Inferior parietal cortex (tissue), 1 donor: ENCODE data around the gene GPD1.

Experiments
- DNase-seq: peaks from one replicate; pipeline ENCODE4 v3.0.0-alpha.2; 2016; ENCODE audit errors: extremely low spot score

GPD1 gene

DNA sequence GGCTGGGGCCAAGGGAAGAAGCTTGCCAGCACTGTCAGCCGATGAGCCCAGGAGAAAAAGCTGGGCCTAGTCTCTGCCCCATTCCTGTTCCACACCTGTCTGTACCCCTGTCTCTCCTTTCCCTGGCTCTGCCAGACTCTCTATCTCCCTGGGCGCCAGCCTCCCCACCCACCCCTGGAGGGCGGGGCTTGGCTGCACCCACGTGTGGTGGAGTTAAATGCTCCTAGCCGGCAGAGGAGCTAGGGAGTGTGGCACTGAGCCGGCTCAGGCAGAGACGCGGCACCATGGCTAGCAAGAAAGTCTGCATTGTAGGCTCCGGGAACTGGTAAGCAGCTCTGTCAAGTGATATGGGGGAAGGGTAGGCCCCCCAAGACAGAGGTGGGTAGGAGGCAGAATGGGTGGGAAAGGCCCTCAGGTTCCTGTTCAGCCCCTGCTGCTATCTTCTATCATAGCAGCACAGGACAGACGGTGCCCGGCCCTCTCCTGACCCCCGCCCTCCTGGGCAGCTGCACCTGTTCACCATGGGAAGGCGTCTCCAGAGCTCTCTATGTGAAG is at the start of gene GPD1:
Gene GPD1 (plus strand): TSS at position 242 of the 555 bp plus-strand sequence. CDS start 43 bp downstream, at position 285.
- DNase-seq, result peak; percentile 65

DNA sequence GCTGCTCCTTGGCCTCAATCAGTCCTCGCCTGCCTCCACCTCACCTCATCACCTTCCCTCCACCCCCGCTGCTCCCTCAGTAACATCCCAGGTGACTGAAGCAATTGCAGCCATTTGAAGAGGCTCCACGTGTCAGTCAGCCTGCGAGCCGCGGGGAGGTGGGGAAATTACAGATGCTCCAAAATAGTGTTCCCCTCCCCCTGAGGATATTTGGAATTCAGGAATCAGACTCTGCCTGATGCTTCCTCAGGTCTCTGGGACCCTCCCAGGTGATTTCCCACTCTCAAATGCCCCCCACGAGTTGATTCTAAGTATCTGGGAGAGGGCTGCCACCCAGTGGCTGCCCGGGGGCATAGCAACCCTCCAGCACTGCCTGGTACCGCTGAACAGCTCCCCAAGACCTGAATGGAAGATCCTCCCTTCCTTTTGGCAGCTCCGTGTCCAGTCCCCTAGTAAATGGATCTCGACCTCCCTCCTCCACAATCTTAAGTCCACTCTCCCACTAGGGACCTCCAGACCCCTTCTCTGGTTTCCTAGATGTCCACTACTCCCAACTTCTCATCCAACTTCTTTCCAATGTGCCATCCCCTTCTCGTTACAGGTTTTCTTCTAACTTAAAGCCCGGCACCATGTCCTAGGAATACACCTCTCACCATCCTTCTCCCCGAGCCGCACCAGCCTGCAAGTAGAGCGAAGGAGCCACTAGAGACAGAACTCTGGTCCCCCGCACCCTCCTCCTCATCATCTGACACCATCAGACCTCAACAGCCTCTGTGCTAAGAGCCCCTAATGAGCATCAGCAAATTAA is 47.8 kb upstream of the GPD1 start:
- DNase-seq, result peak; percentile 74

DNA sequence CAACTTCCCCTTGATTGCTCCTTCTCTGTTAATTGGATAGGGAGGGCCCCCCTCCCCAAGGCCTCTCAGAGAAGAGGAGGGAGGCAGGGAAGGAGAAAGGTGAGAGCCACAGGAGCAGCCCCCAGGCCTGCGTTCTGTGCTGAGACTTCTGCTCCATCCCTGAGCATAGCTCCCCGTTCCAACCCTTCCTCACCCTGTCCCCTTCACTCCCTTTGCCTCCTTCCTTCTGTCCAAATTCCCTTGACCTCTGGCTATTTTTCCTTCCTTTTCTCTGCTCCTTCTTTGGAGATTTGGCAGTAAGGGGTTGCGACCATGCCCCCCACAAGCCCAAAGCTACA is 47.2 kb upstream of the GPD1 start:
- no peak for DNase-seq

DNA sequence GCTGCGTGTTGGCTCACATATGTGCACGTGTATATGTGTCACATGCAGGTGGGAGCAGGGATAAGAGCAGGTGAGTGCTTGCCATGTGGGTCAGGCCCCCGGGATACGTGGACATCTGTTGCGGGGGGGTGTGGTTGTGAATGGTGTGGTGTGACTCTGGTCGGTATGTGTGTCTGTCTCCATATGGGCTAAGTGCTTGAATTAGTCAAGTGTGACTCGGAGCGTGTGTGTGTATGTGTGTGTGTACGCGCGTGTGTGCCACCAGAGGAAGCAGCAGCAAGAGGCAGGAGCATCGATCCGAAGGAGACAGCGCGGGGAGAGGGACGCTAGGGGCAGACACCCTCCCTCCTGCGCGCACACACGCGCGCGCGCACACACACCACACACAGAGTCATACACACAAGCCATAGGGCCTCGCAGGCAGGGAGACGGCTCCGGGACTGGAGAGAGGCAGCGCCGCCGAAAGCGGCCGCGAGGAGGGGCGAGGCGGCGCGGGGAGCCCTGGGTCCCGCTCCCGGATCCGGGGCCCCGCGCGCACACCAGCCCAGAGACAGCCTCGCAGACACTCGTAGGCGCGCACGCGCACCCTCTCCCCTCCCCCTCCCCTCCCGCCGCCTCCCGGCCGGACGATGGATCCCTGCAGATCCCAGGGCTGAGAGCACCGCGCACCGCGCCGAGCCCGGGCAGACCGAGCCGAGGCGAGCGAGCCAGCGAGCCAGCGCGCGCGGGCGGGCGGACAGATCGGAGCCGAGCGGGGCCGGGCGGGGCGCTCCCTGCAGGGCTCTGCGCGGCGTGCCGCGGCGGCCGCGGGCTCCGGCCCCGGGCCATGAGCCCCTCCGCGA is 46.6 kb upstream of the GPD1 start, which contains the start of gene ASIC1:
Gene ASIC1 (plus strand): TSS at position 597 of the 842 bp plus-strand sequence. CDS start 1,171 bp downstream, outside the sequence.
- DNase-seq, result peak; percentile 58

DNA sequence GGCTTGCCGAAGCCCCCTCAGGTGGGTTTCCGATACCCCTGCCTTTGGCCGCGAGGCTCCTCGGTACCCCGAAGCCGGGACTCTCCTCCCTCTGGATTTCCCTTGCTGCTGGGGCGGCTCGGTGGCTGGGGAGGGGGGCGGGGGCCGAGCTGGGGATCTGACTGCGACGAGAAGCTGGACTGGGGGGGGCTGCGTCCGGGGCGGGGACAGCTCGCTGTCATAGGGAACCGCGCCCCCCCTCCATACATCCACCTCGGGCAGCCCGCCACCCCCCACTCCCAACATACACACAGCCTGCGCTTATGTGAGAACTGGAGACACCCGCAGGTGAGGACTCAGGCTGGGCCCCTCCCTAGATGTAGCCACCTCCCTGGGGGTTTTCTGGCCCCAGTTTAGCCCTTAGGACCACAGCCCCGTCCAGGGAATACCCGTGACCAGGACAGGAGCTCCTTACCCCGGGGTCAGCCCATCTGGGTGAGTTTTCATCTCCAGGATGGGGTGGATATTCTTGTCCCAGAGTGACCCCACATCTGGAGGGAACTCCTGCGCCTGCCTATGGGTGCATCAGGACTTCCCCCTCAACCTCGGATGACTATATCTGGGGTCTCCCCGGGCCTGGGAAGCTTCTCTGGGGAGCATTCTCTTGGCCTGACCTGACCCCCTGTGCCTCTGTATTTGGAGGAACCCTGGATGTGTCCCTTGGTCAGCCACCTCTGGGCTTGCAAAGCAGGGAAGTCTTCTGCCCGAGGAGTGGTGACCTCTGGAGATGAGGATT is 45.7 kb upstream of the GPD1 start:
- DNase-seq, result no peak

DNA sequence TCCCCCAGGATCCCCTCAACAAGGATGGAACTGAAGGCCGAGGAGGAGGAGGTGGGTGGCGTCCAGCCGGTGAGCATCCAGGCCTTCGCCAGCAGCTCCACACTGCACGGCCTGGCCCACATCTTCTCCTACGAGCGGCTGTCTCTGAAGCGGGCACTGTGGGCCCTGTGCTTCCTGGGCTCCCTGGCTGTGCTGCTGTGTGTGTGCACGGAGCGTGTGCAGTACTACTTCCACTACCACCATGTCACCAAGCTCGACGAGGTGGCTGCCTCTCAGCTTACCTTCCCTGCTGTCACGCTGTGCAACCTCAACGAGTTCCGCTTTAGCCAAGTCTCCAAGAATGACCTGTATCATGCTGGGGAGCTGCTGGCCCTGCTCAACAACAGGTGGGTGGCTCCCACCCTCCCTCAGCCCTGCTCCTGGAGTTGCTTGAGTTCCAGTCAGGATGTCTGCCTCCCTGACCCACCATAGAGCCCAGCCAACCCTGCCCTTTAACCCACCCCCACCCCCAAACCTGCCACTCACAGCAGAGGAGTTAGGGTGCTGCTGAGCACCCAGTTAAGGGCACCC is 45.0 kb upstream of the GPD1 start:
- DNase-seq, result no peak

DNA sequence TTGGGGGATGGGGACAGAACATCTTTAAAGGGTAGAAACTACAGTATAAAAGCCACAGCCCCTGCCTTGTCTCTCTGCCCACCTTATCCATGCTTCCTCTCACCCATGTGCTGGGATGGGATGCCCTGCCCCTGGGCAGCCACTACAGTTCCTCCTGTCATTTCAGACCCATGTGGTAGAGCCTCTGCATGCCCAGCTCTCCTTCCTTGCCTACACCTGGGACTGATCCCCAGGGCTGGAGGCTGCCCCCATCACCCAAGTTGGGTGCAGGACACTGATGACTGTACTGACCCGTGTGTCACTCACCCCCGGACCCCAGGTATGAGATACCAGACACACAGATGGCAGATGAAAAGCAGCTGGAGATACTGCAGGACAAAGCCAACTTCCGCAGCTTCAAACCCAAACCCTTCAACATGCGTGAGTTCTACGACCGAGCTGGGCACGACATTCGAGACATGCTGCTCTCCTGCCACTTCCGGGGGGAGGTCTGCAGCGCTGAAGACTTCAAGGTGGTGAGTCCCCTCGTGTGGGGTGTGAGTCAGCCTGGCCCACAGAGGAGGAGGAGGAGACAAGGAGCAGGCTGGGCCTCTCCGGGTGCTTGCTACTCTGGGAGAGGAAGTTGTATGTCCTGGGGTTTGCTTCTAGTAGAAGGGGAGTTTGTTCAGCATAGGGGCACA is 44.2 kb upstream of the GPD1 start:
- DNase-seq, result no peak

DNA sequence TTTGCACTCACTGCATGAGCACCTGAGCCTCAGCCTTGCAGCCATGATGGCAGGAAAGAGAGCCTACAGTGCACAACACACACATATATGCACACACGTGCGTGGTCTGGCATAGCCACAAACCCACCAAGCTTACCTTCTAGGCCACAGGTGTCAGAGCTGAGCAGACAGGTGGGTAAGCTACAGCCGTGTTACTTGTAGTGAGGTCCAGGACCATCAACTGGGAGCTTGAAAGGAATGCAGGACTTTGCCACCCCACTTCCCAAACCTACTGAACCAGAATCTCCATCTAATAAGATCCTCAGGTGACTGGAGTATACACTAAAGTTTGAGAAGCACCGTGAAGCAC is 43.7 kb upstream of the GPD1 start:
- DNase-seq, result no peak

DNA sequence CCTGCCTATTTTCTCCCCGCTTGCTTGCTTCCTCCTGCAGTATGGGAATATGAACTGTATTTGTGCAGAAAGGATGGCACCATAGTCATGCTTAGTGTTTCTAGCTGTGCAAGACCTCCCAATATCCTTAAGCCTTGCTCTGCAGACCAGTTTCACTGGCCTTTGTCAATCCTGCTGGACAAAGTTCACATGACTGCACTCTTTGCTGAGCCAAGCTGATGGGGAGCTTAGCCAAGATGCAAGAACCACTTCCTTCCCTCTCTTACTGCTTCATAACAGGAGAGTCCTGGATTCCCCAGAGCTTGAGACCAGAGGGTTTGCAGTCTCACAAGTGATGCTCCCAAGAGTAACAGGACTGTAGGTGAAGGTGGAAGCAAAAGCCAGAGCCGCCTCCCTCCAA is 42.6 kb upstream of the GPD1 start:
- DNase-seq, result no peak

DNA sequence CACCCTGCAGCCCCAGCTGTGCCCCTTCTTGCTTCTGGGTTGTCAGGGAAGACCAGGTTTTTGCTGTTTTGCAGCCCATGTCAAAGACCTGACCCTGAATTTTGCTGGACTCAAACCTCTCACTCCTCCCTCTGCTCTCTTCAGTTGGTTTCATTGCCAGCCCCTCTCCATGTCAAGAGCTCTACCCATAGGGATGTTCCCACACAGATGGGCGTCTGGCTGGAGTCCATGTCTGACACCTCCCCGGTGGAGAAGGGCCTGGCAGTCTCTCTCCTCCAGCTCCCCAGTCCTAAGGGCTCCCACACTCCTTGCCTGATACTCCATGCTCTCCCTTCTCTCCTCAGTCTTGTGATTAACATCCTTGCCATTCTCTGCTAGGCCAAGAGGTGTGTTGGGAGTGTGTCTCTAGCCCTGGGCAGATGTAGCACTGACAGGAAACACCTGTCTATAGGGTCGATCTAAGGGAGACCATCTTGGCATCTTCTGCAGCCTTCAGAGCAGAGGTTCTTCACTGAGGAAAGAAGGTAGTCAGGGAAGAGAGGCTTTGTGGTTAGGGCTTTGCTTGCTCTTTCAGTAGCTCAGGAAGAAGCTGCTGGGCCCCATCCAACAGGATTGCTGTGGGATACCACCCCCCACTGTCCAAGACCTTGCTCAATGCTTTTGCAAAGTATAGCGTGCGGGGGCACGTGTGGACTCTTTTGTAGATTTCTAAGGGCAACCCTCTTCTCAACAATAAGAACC is 41.7 kb upstream of the GPD1 start:
- no peak for DNase-seq

DNA sequence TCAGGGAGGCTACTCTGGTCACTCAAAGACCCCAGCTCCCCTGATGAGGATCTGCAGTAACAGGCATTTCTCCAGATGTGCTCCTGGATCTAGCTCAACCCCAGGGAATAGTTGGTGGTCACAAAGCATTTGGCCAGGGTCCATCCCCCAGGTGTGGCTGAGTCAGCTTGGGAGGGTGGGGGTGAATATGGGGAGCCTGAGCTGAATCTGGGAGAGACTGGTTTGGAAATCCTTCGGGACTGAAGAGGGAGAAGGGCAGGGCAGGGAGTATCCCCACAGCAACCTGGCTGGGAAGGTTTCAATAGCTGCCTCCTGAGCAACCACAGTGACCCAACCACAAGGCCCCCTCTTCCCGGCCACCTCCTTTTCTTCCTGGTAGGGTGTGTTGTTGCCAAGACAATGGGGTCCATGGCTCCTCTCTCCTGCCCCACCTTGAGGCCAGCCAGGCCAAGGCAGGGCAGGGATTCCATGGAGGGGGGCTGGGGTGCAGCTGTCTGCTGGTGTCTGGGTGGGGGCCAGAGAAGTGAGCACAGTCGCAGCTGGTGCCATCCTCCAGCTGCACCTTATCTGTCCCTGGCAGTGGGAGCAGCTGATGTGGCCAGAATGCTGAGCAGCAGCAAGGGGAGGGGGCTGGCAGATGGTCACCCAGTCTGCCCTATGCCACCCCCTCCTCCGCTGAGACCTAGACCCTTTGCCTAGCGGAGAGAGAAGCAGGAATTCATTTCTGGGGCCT is 40.9 kb upstream of the GPD1 start:
- DNase-seq, result no peak

DNA sequence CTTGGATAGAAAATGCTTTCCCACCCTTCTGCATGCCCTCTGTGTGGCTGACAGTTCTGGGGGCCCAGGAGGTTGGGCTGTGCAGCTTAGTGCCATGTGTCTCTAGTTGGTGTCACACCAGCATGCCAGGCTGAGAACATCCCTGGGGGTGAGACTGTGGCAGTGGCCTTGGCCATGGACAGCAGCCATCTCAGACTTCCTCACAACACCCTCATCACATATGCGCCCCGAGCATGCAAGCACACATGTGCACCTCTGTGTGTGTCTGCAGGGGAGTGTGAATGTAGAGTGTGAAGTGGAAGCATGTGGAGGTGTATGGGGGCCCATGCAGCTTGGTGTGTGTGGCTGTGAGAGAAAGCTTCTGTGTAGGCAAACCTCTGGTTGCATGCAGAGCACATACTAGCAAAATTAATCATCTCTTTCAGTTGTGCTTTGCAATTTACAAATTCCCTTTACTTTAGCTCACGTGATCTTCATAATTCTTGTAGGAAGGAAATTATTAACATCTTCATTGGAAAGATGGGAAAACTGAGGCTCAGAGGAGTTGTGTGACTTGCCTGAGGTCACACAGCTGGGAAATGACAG is 38.0 kb upstream of the GPD1 start:
- no peak for DNase-seq

DNA sequence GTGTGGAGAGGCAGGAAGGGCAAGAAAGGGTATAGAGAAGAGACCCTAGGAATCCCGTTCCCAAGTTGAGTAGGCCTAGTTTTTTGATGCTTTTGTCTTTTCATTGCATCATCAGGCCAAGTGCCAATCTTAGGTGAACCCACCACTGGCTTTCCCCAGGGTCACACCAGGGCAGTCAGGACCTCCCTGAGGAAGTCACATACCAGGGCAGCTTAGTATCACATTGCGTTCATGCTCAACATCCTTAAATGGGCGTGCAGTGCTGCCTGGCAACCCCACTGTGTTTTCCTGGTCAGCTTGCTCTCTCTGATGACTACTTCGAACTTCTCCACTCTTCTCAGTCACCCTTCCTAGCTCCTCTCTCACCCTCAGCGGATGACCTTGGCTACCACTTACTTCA is 37.4 kb upstream of the GPD1 start:
- no peak for DNase-seq

DNA sequence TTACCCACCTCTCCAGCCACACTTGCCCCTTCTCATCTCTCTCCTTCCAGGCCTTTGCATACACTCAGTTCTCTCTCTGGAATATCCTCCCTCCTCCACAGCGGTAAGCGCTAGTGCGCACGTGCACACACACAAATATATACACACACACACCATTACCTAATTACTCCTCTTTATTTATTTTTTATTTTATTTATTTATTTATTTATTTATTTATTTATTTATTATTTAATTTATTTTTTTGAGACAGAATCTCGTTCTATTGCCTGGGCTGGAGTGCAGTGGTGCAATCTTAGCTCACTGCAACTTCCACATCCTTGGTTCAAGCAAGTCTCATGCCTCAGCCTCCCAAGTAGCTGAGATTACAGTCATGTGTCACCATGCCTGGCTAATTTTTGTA is 34.7 kb upstream of the GPD1 start:
- DNase-seq, result no peak

DNA sequence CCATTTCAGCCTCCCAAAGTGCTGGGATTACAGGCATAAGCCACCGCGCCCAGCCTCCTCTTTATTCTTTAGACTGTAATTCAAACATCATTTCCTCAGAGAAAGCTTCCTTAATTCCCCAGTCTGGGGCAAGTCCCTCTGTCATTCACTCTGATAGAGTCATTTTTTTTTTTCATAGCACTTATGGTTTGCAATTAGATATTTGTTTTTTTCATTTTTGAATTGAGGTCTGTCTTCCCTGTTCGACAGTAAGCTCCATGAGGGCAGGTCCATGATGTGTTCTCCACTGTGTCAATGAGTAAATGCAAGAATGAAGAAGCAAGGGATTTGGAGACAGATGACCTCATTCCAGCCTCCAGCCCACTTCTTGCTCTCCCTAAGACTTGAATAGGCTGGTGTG is 34.3 kb upstream of the GPD1 start:
- DNase-seq, result no peak

DNA sequence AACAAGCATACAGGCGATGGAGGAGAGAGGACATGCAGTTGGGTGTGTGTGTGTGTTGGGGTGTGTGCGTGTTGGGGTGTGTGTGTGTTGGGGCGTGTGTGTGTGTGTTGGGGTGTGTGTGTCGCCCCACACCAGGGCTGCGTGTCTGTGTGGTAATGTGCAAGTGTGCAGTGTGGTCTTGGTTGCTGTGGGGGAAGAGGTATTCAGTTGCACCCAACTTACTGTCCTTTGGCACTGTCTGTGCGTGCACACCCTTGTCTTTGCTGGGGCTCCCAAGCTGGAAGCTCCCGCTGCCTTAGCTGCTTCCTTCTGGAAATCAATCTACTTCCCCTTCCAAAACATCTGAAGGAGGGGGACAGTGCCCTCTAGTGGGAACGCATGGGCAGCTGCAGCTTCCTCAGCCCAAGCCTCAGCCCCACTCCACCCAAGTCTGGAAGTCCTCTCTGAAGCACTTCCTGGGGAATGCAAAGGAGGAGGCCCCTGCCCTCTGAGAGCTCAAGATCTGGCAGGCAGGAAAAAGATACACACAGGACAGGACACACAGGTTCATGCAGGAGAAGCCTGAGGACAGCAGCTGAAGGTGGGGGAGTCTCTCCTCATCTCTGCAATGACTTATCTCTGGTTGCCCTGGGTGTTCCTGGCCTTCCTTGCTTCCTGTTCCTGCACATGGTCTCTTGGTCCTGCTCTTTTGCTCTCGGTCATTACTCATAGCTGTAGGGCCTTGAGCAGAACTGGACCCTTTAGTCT is 33.3 kb upstream of the GPD1 start:
- DNase-seq, result peak; percentile 88

DNA sequence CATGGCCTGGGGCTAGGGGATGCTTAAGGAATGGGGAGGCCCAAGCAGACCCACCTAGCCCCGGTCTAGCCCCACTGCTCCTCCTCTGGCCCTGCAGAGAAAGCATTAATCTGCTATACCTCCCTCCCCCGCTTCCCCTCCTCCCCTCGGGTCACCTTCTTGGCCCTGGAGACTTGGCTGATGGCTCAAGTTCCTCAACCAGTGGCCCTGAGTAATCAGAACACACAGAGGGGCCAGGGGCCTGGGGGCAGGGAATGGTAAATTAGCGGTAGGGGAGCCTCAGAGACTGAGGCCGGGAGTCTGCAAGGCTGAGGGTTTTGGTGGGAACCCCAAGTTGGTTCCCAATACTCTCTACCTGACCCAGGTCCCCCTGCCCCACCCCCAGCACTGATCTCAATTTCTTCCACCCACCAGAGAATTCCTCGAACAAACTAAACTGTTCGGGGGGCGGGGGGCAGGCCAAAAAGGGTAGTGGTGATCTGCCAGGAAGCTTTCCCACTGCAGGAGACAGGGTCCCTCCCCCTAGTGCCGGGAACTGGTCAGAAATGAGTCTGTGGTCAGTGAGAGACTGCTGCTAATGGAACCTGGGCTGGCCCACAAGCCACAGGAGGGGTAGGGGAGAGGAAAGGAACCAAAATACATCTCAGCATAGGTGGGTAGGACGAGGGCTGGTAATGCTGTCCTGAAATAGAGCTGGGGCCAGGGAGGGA is 31.5 kb upstream of the GPD1 start:
- DNase-seq, result no peak

DNA sequence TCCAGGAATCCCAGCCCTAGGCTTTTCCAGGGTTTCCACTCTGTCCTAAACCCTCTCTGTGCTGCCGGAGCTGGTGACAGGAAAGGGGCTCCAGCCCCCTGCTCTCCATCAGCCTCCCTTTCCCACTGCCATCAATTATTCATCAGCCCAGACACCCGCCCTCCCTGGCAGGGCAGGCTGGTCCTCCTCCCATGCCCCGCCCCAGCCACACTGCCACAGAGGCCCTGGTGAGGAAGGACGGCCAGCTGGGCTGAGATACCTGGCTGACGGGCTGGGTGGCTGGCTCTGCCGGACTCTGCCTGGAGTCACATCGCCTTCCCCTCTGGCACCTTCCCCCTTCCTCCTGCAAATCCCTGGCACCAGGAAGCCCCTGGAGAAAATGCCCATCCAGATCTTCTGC is 30.6 kb upstream of the GPD1 start:
- no peak for DNase-seq
